Karpas-422 (cell line): ENCODE data around the gene C2orf76. TPM values are rescaled to one million over a fixed set of nuclear protein-coding genes. Genes with fewer than 3 reads are reported as not detected.

Experiments
- DNase-seq: peaks from one replicate; pipeline ENCODE4 v3.0.0-alpha.2; 2015
- H2AFZ ChIP-seq: fragments of 200-600 bp; sonication (generic); 2 replicates; pipeline ENCODE4 v1.6.1; 2014; ENCODE audit warnings: antibody characterized with exemption, low read length, mixed read lengths
- H3K27ac ChIP-seq: fragments of 200-600 bp; sonication (generic); 2 replicates; pipeline ENCODE4 v1.5.1; 2014; ENCODE audit warnings: mild to moderate bottlenecking, low read length, moderate library complexity
- H3K27me3 ChIP-seq: fragments of 200-600 bp; sonication (generic); 2 replicates; pipeline ENCODE4 v1.6.1; 2014; ENCODE audit warnings: low read length, mixed read lengths
- H3K36me3 ChIP-seq: fragments of 200-600 bp; sonication (generic); 2 replicates; pipeline ENCODE4 v1.6.1; 2014; ENCODE audit warnings: low read length, mixed read lengths; ENCODE audit not compliant: insufficient read depth
- H3K4me1 ChIP-seq: fragments of 200-600 bp; sonication (generic); 2 replicates; pipeline ENCODE4 v1.6.1; 2014; ENCODE audit warnings: mild to moderate bottlenecking, low read length, mixed read lengths
- H3K4me2 ChIP-seq: fragments of 200-600 bp; sonication (generic); 2 replicates; pipeline ENCODE4 v1.6.1; 2014; ENCODE audit warnings: low read length, low read depth, mild to moderate bottlenecking; ENCODE audit not compliant: poor library complexity, severe bottlenecking
- H3K4me3 ChIP-seq: fragments of 200-600 bp; sonication (generic); 2 replicates; pipeline ENCODE4 v1.5.1; 2014; ENCODE audit warnings: mild to moderate bottlenecking, antibody characterized with exemption, low read length, mixed read lengths
- H3K79me2 ChIP-seq: fragments of 200-600 bp; sonication (generic); 2 replicates; pipeline ENCODE4 v1.6.1; 2014; ENCODE audit warnings: mild to moderate bottlenecking, low read length, mixed read lengths
- H3K9ac ChIP-seq: fragments of 200-600 bp; sonication (generic); 2 replicates; pipeline ENCODE4 v1.6.0; 2014; ENCODE audit warnings: low read length
- H3K9me2 ChIP-seq: fragments of 200-600 bp; sonication (generic), shearing (Covaris generic); replicated peaks from 2 replicates; pipeline ENCODE4 v1.6.0; 2014; ENCODE audit warnings: mild to moderate bottlenecking, low read length, moderate library complexity; ENCODE audit not compliant: insufficient read depth
- H3K9me3 ChIP-seq: fragments of 300-700, 200-600 bp; sonication (generic); 2 replicates; pipeline ENCODE4 v1.6.1; 2014; ENCODE audit warnings: low read length, mixed read lengths
- H4K20me1 ChIP-seq: fragments of 200-600 bp; sonication (generic); 2 replicates; pipeline ENCODE4 v1.6.1; 2014; ENCODE audit warnings: mild to moderate bottlenecking, antibody characterized with exemption, low read length, low read depth; ENCODE audit not compliant: insufficient read depth
- total RNA-seq: library from RNA; depleted of rRNA; stranded (reverse); fragments of >200 nt; shearing (Covaris generic); gene quantifications from 2 replicates; pipeline ENCODE4 v1.2.3, GENCODE V29; 2014; ENCODE audit warnings: low replicate concordance

Gene C2orf76
- total RNA-seq, 1 experiment from 2014 or later: 6.6 TPM

GRCh38 chr2:119307419-119308140 is 59.1 kb downstream of the C2orf76 start:
- Histone ChIP-seq H3K9ac (no peak overlapping the region), H3K79me2 (no peaks in the 10 kb centered on the region), H3K36me3 (no peaks in the 10 kb centered on the region), H3K4me1 (no peaks in the 10 kb centered on the region; the same call in 1 of the 2 replicates), H3K9me2 (no peaks in the 10 kb centered on the region), H4K20me1 (no peaks in the 10 kb centered on the region), H3K4me3 (no peak overlapping the region), H2AFZ (no peak overlapping the region), H3K9me3 (no peaks in the 10 kb centered on the region), H3K27ac (no peak overlapping the region), H3K27me3 (no peaks in the 10 kb centered on the region), H3K4me2 (no peak overlapping the region)
- DNase-seq: no peak

GRCh38 chr2:119306196-119306590 is 60.4 kb downstream of the C2orf76 start:
- no peak for DNase-seq
- Histone ChIP-seq H2AFZ (no peak overlapping the region), H3K27ac (no peak overlapping the region), H3K9ac (no peak overlapping the region), H3K9me3 (no peaks in the 10 kb centered on the region), H3K36me3 (no peaks in the 10 kb centered on the region), H3K79me2 (no peaks in the 10 kb centered on the region), H3K4me2 (no peak overlapping the region), H3K27me3 (no peaks in the 10 kb centered on the region), H3K9me2 (no peaks in the 10 kb centered on the region), H3K4me1 (no peaks in the 10 kb centered on the region; the same call in 1 of the 2 replicates), H3K4me3 (no peak overlapping the region), H4K20me1 (no peaks in the 10 kb centered on the region)

GRCh38 chr2:119305497-119306195 is 61.0 kb downstream of the C2orf76 start:
- H2AFZ ChIP-seq: no peak overlapping the region
- H3K9ac ChIP-seq: no peak overlapping the region

GRCh38 chr2:119304847-119305246 is 61.8 kb downstream of the C2orf76 start:
- Histone ChIP-seq H3K9ac (no peak overlapping the region), H3K36me3 (no peaks in the 10 kb centered on the region), H3K9me2 (no peaks in the 10 kb centered on the region), H3K4me3 (no peak overlapping the region), H3K27me3 (no peaks in the 10 kb centered on the region), H3K4me2 (no peak overlapping the region), H3K9me3 (no peaks in the 10 kb centered on the region), H3K27ac (no peak overlapping the region), H4K20me1 (no peaks in the 10 kb centered on the region), H3K79me2 (no peaks in the 10 kb centered on the region), H2AFZ (no peak overlapping the region), H3K4me1 (no peaks in the 10 kb centered on the region)
- DNase-seq: no peak

More at GRCh38 chr2:119305497-119306195, 61.0 kb downstream of the C2orf76 start:
- Histone ChIP-seq H3K9me3 (no peaks in the 10 kb centered on the region), H3K27ac (no peak overlapping the region), H3K79me2 (no peaks in the 10 kb centered on the region), H4K20me1 (no peaks in the 10 kb centered on the region), H3K27me3 (no peaks in the 10 kb centered on the region), H3K9me2 (no peaks in the 10 kb centered on the region), H3K36me3 (no peaks in the 10 kb centered on the region), H3K4me2 (no peak overlapping the region), H3K4me1 (no peaks in the 10 kb centered on the region), H3K4me3 (no peak overlapping the region)
- no peak for DNase-seq

GRCh38 chr2:119301413-119301812 is 65.2 kb downstream of the C2orf76 start:
- Histone ChIP-seq H3K27me3 (no peaks in the 10 kb centered on the region), H3K36me3 (no peaks in the 10 kb centered on the region), H3K9me2 (no peaks in the 10 kb centered on the region), H3K4me2 (no peak overlapping the region), H3K9me3 (no peaks in the 10 kb centered on the region), H3K79me2 (no peaks in the 10 kb centered on the region), H3K4me1 (no peaks in the 10 kb centered on the region), H3K4me3 (no peak overlapping the region), H4K20me1 (no peaks in the 10 kb centered on the region), H2AFZ (no peak overlapping the region), H3K27ac (no peak overlapping the region), H3K9ac (no peak overlapping the region)
- no peak for DNase-seq

- Histone ChIP-seq H3K36me3 (no peaks in the 10 kb centered on the region), H2AFZ (no peak overlapping the region), H3K27ac (no peak overlapping the region), H3K4me3 (no peak overlapping the region), H3K9ac (no peak overlapping the region), H3K9me2 (no peaks in the 10 kb centered on the region), H3K27me3 (no peaks in the 10 kb centered on the region), H3K79me2 (no peaks in the 10 kb centered on the region), H4K20me1 (no peaks in the 10 kb centered on the region), H3K4me2 (no peak overlapping the region), H3K4me1 (no peaks in the 10 kb centered on the region), H3K9me3 (no peaks in the 10 kb centered on the region)
- no peak for DNase-seq
Measured at GRCh38 chr2:119295688-119296375, 70.8 kb downstream of the C2orf76 start.

- H2AFZ ChIP-seq: no peak overlapping the region
- H3K4me2 ChIP-seq: no peak overlapping the region
- DNase-seq: no peak
- no peak overlapping the region for H3K27ac ChIP-seq
- no peak overlapping the region for H3K9ac ChIP-seq
- H3K4me1 ChIP-seq: no peaks in the 10 kb centered on the region
- no peaks in the 10 kb centered on the region for H3K9me2 ChIP-seq
- no peaks in the 10 kb centered on the region for H3K27me3 ChIP-seq
- H3K79me2 ChIP-seq: no peaks in the 10 kb centered on the region
- no peaks in the 10 kb centered on the region for H3K36me3 ChIP-seq
- no peaks in the 10 kb centered on the region for H3K9me3 ChIP-seq
- no peak overlapping the region for H3K4me3 ChIP-seq
- no peaks in the 10 kb centered on the region for H4K20me1 ChIP-seq
Measured at GRCh38 chr2:119294671-119295070, 72.0 kb downstream of the C2orf76 start.

GRCh38 chr2:119293900-119294299 is 72.7 kb downstream of the C2orf76 start:
- Histone ChIP-seq H3K9me3 (no peaks in the 10 kb centered on the region), H3K9ac (no peak overlapping the region), H3K36me3 (no peaks in the 10 kb centered on the region), H3K27me3 (no peaks in the 10 kb centered on the region), H3K9me2 (no peaks in the 10 kb centered on the region), H3K4me3 (no peak overlapping the region), H2AFZ (no peak overlapping the region), H3K4me2 (no peak overlapping the region), H3K27ac (no peak overlapping the region), H3K79me2 (no peaks in the 10 kb centered on the region), H3K4me1 (no peaks in the 10 kb centered on the region), H4K20me1 (no peaks in the 10 kb centered on the region)
- no peak for DNase-seq
